Measurements from ENCODE around the gene RBM38. TPM values are rescaled to one million over a fixed set of nuclear protein-coding genes. Genes with fewer than 3 reads are reported as not detected.
A peak's percentile ranks its signal among the peaks of the same experiment; 100 is the strongest.

The RBM38 gene
- total RNA-seq, 2 donors from 2014 or later, result 43.4 to 97.5 TPM

GRCh38 chr20:57384486-57384885 is 6.7 kb upstream of the RBM38 start:
- ATAC-seq (no peak), DNase-seq (ENCODE audit: low spot score in 2 of 2) (no peak)
- Mint-ChIP-seq H3K27ac (peak overlapping the region in 1 of 2 donors; percentile 59), H3K36me3 (no peaks in the 10 kb centered on the region), H3K9me3 (no peaks in the 10 kb centered on the region)

- H3K27ac Mint-ChIP-seq, result no peak overlapping the region
- no peak for DNase-seq (ENCODE audit: low spot score in 2 of 2)
- ATAC-seq, result no peak
- no peaks in the 10 kb centered on the region for H3K36me3 Mint-ChIP-seq
- no peaks in the 10 kb centered on the region for H3K9me3 Mint-ChIP-seq
Measured at GRCh38 chr20:57384953-57385761, 6.0 kb upstream of the RBM38 start.

DNA sequence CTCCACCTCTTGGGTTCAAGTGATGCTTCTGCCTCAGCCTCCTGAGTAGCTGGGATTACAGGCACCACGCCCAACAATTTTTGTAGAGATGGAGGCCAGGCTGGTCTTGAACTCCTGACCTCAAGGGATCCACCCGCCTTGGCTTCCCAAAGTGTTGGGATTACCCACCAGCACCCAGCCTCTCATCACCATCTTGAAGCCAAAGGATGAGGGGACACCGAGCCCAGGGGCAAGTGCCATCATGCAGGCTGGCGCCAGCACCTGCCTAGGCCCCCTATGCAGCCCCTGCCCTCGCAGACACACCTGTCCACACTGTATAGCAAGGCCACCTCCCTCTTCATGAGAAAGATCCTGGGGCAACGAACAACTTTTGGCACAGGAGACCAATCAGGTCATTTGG is 5.3 kb upstream of the RBM38 start:
- Mint-ChIP-seq H3K27ac (no peak overlapping the region), H3K36me3 (no peaks in the 10 kb centered on the region)

DNA sequence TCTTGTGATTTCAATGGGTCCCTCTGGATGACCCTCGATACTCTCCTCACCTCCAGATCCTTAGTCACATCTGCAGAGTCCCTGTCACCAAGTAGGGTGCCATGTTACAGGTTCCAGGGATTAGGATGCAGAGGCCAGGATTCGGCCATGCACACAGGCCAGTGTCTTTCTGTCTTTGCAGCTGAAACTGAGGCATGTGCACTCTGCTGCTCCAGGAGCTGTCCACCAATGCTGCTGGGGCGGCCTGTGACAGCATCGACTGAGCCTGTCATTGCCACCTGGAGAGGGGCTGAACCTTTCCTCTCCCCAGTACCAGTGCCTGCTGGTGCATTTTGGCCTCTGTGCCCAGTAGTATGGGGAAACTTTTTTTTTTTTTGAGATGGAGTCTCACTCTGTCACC is 4.4 kb upstream of the RBM38 start:
- Mint-ChIP-seq H3K36me3 (no peaks in the 10 kb centered on the region), H3K9me3 (no peaks in the 10 kb centered on the region), H3K27ac (peak overlapping the region in 1 of 2 donors; percentile 9)
- DNase-seq (ENCODE audit: low spot score in 2 of 2) (no peak), ATAC-seq (no peak)

More for the DNA sequence above, 5.3 kb upstream of the RBM38 start:
- DNase-seq (ENCODE audit: low spot score in 2 of 2) (no peak), ATAC-seq (no peak)
- H3K9me3 Mint-ChIP-seq, result no peaks in the 10 kb centered on the region

- peak in 1 of 2 donors; percentile 55 for DNase-seq (ENCODE audit: low spot score in 2 of 2)
- Mint-ChIP-seq H3K9me3 (no peaks in the 10 kb centered on the region), H3K36me3 (peaks cover 5 to 6% of the 10 kb centered on the region in 2 donors), H3K27ac (no peak overlapping the region)
- ATAC-seq, result no peak
Measured at GRCh38 chr20:57387463-57387862, 3.7 kb upstream of the RBM38 start.

DNA sequence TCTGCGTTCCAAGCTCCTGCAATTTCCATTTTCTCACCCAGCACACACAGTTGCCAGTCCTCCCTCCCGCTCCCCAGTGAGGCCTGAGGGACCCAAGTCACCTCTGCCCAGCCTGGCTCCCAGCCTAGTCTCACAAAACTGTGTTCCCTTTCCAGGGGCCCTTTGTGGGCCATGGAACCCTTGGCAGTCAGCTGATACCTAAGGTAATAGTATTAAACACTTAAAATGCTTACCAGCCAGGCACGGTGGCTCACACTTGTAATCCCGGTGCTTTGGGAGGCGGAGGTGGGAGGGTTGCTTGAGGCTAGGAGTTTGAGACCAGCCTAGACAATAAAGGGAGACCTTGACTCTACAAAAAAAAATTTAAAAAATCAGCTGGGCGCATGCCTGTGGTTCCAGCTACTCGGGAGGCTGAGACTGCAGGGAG is 3.2 kb upstream of the RBM38 start:
- Mint-ChIP-seq H3K36me3 (peaks cover 8 to 10% of the 10 kb centered on the region in 2 donors), H3K9me3 (no peaks in the 10 kb centered on the region), H3K27ac (no peak overlapping the region)
- no peak for ATAC-seq
- peak in 1 of 2 donors; percentile 52 for DNase-seq (ENCODE audit: low spot score in 2 of 2)

GRCh38 chr20:57388953-57389694 is 2.1 kb upstream of the RBM38 start:
- Mint-ChIP-seq H3K9me3 (no peaks in the 10 kb centered on the region), H3K36me3 (peaks cover 20 to 22% of the 10 kb centered on the region in 2 donors), H3K27ac (peak overlapping the region; percentile 90 to 97)
- ATAC-seq (peak; percentile 4 to 27), DNase-seq (ENCODE audit: low spot score in 2 of 2) (no peak)

GRCh38 chr20:57389695-57390603 is 1.2 kb upstream of the RBM38 start:
- DNase-seq (ENCODE audit: low spot score in 2 of 2) (peak; percentile 61 to 74), ATAC-seq (peak; percentile 9 to 19)
- Mint-ChIP-seq H3K9me3 (no peaks in the 10 kb centered on the region), H3K27ac (peak overlapping the region; percentile 90 to 100), H3K36me3 (peaks cover 27 to 30% of the 10 kb centered on the region in 2 donors)

- peak overlapping the region; percentile 93 to 96 for H3K27ac Mint-ChIP-seq
- DNase-seq (ENCODE audit: low spot score in 2 of 2) (peak; percentile 35 to 78), ATAC-seq (peak; percentile 2 to 10)
- H3K36me3 Mint-ChIP-seq, result peaks cover 27 to 35% of the 10 kb centered on the region in 2 donors
- no peaks in the 10 kb centered on the region for H3K9me3 Mint-ChIP-seq
Measured at GRCh38 chr20:57391439-57392301, 474 bp downstream of the RBM38 start.

DNA sequence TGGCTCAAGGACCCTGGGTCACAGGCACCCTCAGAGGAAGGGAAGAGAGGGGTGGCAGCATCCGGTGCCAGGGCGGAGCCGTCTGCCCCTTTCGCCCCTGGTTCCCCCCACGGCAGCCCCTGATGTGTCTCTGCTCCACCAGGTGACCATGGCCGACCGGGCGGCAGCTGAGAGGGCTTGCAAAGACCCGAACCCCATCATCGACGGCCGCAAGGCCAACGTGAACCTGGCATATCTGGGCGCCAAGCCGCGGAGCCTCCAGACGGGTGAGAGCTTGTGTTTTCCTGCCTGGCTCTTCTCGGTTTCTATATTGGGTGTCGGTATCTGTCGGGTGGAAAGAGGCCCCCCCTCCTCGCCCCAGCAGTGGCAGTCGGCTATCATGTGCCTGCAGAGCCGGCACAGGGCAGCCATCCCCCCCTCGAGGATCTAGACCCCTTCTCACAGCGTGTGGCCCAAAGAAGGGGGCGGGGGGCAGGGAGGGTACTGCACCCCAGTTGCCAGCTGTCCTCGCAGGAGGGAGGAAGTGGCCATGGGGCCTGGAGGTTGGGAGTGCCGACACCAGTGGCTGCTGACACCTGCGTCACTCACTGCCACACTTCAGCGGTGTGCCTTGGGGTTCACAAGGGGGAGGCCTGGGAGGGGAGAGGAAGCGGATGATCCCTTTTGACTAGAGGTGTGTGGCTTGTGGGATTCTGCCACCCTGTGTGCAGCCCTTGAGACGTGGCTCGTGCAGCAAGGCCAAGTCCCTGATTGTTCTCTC is 1.5 kb downstream of the RBM38 start:
- DNase-seq (ENCODE audit: low spot score in 2 of 2), result peak; percentile 66 to 91
- Mint-ChIP-seq H3K36me3 (peaks cover 30 to 40% of the 10 kb centered on the region in 2 donors), H3K27ac (peak overlapping the region; percentile 93 to 96), H3K9me3 (no peaks in the 10 kb centered on the region)
- peak; percentile 51 to 80 for ATAC-seq

DNA sequence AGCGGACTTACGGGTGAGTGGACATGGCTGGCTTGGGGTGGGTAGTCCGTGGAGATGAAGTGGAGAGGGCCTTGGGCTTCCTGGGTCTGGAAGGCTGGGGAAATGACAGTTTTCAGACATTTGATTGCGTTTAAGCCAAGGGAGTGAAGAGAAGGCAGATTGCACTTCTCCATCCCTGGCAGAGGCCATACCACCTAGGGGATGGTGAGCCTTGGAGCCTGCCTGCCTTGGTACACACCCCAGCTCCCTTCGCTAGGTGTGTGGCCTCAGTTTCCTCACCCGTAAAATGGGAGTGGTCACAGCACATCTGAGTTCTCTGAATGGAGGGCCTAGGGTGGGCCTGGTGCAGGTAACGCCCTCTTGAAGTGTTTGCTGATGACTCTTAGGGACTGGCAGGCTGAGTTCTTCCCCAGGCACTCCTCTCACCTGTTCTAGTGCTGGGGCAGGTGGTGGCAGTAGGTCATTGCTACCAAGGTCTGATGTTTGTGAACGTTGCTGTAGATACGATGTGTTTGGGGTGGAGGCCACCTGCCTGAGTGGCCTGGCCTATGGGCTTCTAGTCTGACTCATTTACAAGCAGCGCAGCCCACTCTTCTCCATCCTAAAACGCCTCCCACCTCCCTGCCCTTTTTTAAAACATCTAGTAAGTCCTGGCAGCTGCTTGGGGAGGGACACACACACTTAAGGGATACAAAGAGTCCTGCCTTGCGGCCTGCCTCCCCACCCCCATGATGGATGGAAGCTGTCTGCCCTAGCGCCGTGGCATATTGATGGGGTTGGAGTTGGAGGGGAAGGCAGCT is 2.3 kb downstream of the RBM38 start:
- ATAC-seq, result no peak
- no peak for DNase-seq (ENCODE audit: low spot score in 2 of 2)
- H3K27ac Mint-ChIP-seq, result peak overlapping the region; percentile 93 to 96
- peaks cover 33 to 44% of the 10 kb centered on the region in 2 donors for H3K36me3 Mint-ChIP-seq
- H3K9me3 Mint-ChIP-seq, result no peaks in the 10 kb centered on the region

GRCh38 chr20:57394121-57395082 is 3.2 kb downstream of the RBM38 start:
- DNase-seq (ENCODE audit: low spot score in 2 of 2) (no peak), ATAC-seq (no peak)
- Mint-ChIP-seq H3K36me3 (peaks cover 40 to 53% of the 10 kb centered on the region in 2 donors), H3K9me3 (no peaks in the 10 kb centered on the region), H3K27ac (peak overlapping the region; percentile 93 to 96)

- DNase-seq (ENCODE audit: low spot score in 2 of 2), result no peak
- Mint-ChIP-seq H3K36me3 (peaks cover 40 to 54% of the 10 kb centered on the region in 2 donors), H3K27ac (peak overlapping the region in 1 of 2 donors; percentile 96), H3K9me3 (no peaks in the 10 kb centered on the region)
- no peak for ATAC-seq
Measured at GRCh38 chr20:57395111-57395966, 4.1 kb downstream of the RBM38 start.
